ACC112 (cell line): ENCODE results near the gene CLDN6.
A peak's percentile ranks its signal among the peaks of the same experiment; 100 is the strongest.

ENCODE experiments used
- H2AFZ ChIP-seq: fragments of 200-600 bp; sonication (generic); one replicate; pipeline ENCODE4 v1.6.0; 2017; ENCODE audit warnings: antibody characterized with exemption, low read length; ENCODE audit not compliant: unreplicated experiment
- H3K27ac ChIP-seq: fragments of 200-600 bp; sonication (generic); 2 replicates; pipeline ENCODE4 v1.5.1; 2014; ENCODE audit warnings: low read depth, mild to moderate bottlenecking, antibody characterized with exemption, low read length, moderate library complexity
- H3K27me3 ChIP-seq: fragments of 200-600 bp; sonication (generic); 2 replicates; pipeline ENCODE4 v1.6.1; 2014; ENCODE audit warnings: mild to moderate bottlenecking, antibody characterized with exemption, low read length, moderate library complexity, mixed read lengths; ENCODE audit not compliant: insufficient read depth
- H3K36me3 ChIP-seq: fragments of 200-600 bp; sonication (generic); 2 replicates; pipeline ENCODE4 v1.6.1; 2016; ENCODE audit warnings: mild to moderate bottlenecking, antibody characterized with exemption, low read length, moderate library complexity, mixed read lengths; ENCODE audit not compliant: insufficient read depth
- H3K4me1 ChIP-seq: fragments of 200-600 bp; sonication (generic); one replicate; pipeline ENCODE4 v1.6.1; 2016; ENCODE audit warnings: low read length, mixed read lengths; ENCODE audit not compliant: insufficient read depth, unreplicated experiment, control insufficient read depth
- H3K4me3 ChIP-seq: fragments of 200-600 bp; sonication (generic); 2 replicates; pipeline ENCODE4 v1.5.1; 2014; ENCODE audit warnings: mild to moderate bottlenecking, low read depth, low read length
- H3K79me2 ChIP-seq: fragments of 200-600 bp; sonication (generic); one replicate; pipeline ENCODE4 v1.6.0; 2016; ENCODE audit warnings: low read length; ENCODE audit not compliant: control insufficient read depth, unreplicated experiment, insufficient read depth

Gene CLDN6

DNA sequence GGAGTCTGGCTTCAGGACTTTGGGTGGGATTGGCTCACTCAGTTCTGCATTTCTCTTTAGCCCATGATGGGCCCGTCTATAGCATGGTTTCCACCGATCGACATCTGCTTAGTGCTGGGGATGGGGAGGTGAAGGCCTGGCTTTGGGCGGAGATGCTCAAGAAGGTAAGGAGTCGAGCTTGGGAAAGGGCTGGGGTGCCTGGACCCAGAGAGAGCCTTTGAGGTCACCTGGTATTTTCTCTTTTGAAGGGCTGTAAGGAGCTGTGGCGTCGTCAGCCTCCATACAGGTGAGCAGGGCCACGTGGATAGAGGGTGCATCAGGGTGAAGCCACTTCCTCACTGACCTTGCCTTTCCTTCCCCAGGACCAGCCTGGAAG, 8.0 kb upstream of the CLDN6 start:
- H3K79me2 ChIP-seq: no peaks in the 10 kb centered on the region
- H2AFZ ChIP-seq: no peak overlapping the region
- no peak overlapping the region for H3K4me3 ChIP-seq
- no peak overlapping the region for H3K27ac ChIP-seq
- no peaks in the 10 kb centered on the region for H3K36me3 ChIP-seq
- H3K4me1 ChIP-seq: peaks cover 10% of the 10 kb centered on the region
- no peaks in the 10 kb centered on the region for H3K27me3 ChIP-seq

DNA sequence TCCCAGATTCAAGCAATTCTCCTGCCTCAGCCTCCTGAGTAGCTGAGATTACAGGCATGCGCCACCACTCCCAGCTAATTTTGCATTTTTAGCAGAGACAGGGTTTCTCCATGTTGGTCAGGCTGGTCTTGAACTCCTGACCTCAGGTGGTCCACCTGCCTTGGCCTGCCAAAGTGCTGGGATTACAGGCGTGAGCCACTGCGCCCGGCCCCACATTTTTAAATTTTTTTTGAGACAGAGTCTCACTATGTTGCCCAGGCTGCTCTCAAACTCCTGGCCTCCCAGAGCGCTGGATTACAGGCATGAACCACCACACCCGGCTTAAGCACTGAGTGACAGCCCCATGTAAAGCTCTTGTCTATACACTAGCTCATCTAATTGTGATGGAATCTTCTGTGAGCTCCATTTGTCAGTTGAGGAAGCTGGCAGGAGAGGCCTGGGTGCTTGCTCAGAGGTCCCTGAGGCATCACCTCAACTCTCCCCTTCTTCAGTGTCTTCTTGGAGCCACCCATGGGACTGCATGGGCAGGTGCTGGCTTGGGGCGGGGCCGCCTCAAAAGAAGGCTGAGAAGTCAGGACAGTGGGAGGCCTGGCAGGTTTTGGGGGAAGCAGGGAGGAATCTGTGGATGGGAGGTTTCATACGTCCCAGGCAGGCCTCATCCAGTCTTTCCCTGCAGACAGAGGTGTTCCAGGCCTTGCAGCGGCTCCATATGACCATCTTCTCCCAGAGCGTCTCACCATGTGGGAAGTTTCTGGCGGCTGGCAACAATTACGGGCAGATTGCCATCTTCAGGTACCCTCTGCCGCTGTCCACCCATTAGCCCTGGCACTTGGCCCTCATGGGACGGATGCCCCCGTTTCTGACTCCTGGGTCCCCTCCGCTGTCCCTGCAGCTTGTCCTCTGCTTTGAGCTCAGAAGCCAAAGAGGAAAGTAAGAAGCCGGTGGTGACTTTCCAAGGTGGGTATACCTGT, 7.3 kb upstream of the CLDN6 start:
- no peaks in the 10 kb centered on the region for H3K27me3 ChIP-seq
- H3K4me1 ChIP-seq: peaks cover 10% of the 10 kb centered on the region
- no peak overlapping the region for H3K27ac ChIP-seq
- H3K4me3 ChIP-seq: no peak overlapping the region
- H3K36me3 ChIP-seq: no peaks in the 10 kb centered on the region
- no peak overlapping the region for H2AFZ ChIP-seq
- no peaks in the 10 kb centered on the region for H3K79me2 ChIP-seq

GRCh38 chr16:3023669-3024478, 5.9 kb upstream of the CLDN6 start, which contains the start of the genes HCFC1R1 and THOC6:
Gene HCFC1R1 (minus strand): TSS chr16:3023942. CDS start chr16:3023941, 1 bp downstream.
Gene THOC6 (plus strand): TSS chr16:3024035. CDS start chr16:3024327, 292 bp downstream.
- Histone ChIP-seq H3K4me1 (peaks cover 10% of the 10 kb centered on the region), H3K4me3 (peak within 1 kb of the TSS; percentile 93), H3K36me3 (no peaks in the 10 kb centered on the region), H3K27me3 (no peaks in the 10 kb centered on the region), H3K27ac (peak within 1 kb of the TSS; percentile 99), H3K79me2 (no peaks in the 10 kb centered on the region), H2AFZ (no peak within 1 kb of the TSS)

GRCh38 chr16:3023415-3023668, 5.4 kb upstream of the CLDN6 start:
- H3K36me3 ChIP-seq: no peaks in the 10 kb centered on the region
- no peaks in the 10 kb centered on the region for H3K27me3 ChIP-seq
- no peaks in the 10 kb centered on the region for H3K79me2 ChIP-seq
- peak overlapping the region; percentile 93 for H3K4me3 ChIP-seq
- H2AFZ ChIP-seq: no peak overlapping the region
- H3K4me1 ChIP-seq: peaks cover 10% of the 10 kb centered on the region
- peak overlapping the region; percentile 99 for H3K27ac ChIP-seq

DNA sequence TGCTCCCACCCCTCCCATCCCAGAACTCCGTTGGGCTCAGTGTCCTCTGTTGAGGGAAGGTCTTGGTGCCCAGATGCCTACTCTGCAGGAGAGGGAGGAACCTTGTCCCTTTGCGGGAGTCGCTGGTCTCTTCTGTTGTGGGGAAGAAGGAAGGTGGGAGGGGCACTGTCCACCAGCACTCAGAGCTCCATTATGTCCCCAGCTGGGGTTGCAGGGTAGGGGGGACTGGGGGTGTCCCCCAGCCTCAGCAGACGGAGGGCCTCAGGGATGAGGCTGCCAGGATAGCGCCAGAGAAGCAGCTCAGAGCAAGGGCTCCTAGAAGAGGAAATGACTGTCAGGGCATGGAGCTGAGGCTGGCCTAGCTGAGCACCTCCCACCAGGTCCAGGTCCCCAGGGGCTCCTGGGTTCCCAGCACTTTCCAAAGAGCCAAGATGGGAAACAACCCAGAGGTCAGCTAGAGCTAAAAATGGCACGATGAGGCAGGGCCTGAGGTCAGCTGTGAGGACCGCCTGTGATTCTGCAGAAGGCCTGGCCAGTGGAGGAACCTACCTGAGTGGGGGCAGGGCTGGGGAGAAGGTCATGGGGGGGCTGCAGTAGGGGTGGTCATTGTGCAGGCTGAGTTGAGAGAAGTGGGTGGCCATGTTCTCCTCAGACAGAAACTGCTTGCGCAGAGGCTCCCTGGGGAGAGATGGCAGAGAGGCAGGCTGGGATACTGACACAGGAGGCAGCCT, 4.9 kb upstream of the CLDN6 start:
- H3K79me2 ChIP-seq: no peaks in the 10 kb centered on the region
- no peak overlapping the region for H2AFZ ChIP-seq
- H3K4me1 ChIP-seq: peaks cover 10% of the 10 kb centered on the region
- H3K4me3 ChIP-seq: peak overlapping the region; percentile 93
- H3K36me3 ChIP-seq: no peaks in the 10 kb centered on the region
- H3K27ac ChIP-seq: peak overlapping the region; percentile 99
- no peaks in the 10 kb centered on the region for H3K27me3 ChIP-seq

DNA sequence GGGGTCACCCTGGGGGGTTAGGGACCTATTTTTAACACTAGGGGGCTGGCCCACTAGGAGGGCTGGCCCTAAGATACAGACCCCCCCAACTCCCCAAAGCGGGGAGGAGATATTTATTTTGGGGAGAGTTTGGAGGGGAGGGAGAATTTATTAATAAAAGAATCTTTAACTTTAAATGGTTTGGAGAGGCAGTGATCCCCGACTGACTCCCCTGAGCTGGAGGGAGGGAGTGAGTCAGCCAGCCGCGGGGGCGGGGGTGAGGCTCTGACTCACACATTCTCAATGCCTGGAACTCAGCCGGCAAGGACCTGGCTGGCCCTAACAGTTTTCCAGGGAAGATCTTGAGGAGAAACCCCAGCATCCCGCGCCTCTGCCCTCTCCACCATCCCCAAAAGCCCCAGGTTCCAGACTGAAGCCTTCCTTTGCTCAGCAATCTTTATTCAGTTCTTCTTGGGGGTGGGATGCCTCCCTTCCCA, 4.3 kb upstream of the CLDN6 start:
- Histone ChIP-seq H3K27me3 (no peaks in the 10 kb centered on the region), H3K4me3 (peak overlapping the region; percentile 93), H3K79me2 (no peaks in the 10 kb centered on the region), H2AFZ (no peak overlapping the region), H3K36me3 (no peaks in the 10 kb centered on the region), H3K27ac (peak overlapping the region; percentile 99), H3K4me1 (peaks cover 10% of the 10 kb centered on the region)

DNA sequence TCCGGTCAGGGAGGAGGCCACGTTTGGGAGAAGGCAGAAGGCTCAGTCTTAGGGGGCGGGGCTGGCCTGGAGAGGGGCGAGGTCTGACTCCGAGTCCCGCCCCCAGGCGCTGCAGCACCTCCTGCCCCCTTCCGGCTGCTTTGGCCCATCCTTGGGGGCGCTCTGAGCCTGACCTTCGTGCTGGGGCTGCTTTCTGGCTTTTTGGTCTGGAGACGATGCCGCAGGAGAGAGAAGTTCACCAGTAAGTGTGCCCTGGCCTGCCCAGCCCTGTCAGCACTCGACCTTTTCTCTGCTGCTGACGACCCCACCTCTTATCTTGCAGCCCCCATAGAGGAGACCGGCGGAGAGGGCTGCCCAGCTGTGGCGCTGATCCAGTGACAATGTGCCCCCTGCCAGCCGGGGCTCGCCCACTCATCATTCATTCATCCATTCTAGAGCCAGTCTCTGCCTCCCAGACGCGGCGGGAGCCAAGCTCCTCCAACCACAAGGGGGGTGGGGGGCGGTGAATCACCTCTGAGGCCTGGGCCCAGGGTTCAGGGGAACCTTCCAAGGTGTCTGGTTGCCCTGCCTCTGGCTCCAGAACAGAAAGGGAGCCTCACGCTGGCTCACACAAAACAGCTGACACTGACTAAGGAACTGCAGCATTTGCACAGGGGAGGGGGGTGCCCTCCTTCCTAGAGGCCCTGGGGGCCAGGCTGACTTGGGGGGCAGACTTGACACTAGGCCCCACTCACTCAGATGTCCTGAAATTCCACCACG, 3.6 kb upstream of the CLDN6 start:
- Histone ChIP-seq H3K4me1 (peaks cover 10% of the 10 kb centered on the region), H3K27ac (peak overlapping the region; percentile 99), H3K79me2 (no peaks in the 10 kb centered on the region), H3K27me3 (no peaks in the 10 kb centered on the region), H3K4me3 (peak overlapping the region; percentile 93), H2AFZ (no peak overlapping the region), H3K36me3 (no peaks in the 10 kb centered on the region)

- no peaks in the 10 kb centered on the region for H3K27me3 ChIP-seq
- peak overlapping the region; percentile 99 for H3K27ac ChIP-seq
Measured at GRCh38 chr16:3020604-3021448, 2.8 kb upstream of the CLDN6 start.

DNA sequence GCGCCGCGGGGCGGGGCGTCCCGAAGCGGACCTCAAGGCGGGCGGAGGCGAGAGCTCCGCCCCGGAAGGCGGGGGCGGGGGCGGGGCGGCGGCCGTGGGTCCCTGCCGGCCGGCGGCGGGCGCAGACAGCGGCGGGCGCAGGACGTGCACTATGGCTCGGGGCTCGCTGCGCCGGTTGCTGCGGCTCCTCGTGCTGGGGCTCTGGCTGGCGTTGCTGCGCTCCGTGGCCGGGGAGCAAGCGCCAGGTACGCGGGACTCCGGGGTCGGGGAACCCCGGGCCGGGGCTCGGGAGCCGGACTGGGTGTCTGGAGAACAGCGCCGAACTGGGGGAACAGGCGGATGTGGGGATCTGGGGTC, 2.2 kb upstream of the CLDN6 start, which contains the start of gene TNFRSF12A:
Gene TNFRSF12A, plus strand, starts transcription at position 122 of the 357 bp plus-strand sequence. Its CDS starts 30 bp downstream, at position 152.
- H3K4me3 ChIP-seq: peak within 1 kb of the TSS; percentile 93
- peak within 1 kb of the TSS; percentile 99 for H3K27ac ChIP-seq
- H2AFZ ChIP-seq: peak within 1 kb of the TSS; percentile 73
- no peaks in the 10 kb centered on the region for H3K36me3 ChIP-seq
- H3K4me1 ChIP-seq: peaks cover 10% of the 10 kb centered on the region
- no peaks in the 10 kb centered on the region for H3K27me3 ChIP-seq
- no peaks in the 10 kb centered on the region for H3K79me2 ChIP-seq

More at GRCh38 chr16:3020604-3021448, 2.8 kb upstream of the CLDN6 start:
- Histone ChIP-seq H3K79me2 (no peaks in the 10 kb centered on the region), H3K36me3 (no peaks in the 10 kb centered on the region), H3K4me3 (peak overlapping the region; percentile 93), H2AFZ (peak overlapping the region; percentile 18), H3K4me1 (peaks cover 10% of the 10 kb centered on the region)
